ENCODE measurements around the gene ITIH1. TPM values are rescaled to one million over a fixed set of nuclear protein-coding genes. Genes with fewer than 3 reads are reported as not detected.

ITIH1 gene
- total and polyA plus RNA-seq, 2 experiments from 2014 or later: not detected

GRCh38 chr3:52779837-52780585, 2.6 kb downstream of the ITIH1 start:
- H3K4me2 ChIP-seq (ENCODE audit: unreplicated experiment): no peak overlapping the region
- H3K9ac ChIP-seq: no peak overlapping the region
- 0 out of 2 replicates have a peak, but pooled peaks cover 8% of the 10 kb centered on the region for H3K27me3 ChIP-seq (replicated peaks; ENCODE audit: insufficient read depth)
- no peaks in the 10 kb centered on the region for H3K79me2 ChIP-seq (ENCODE audit: insufficient read depth)
- no peaks in the 10 kb centered on the region for H4K20me1 ChIP-seq (ENCODE audit: insufficient read depth)
- WGBS, 2 experiments (ENCODE audit: low coverage in 1 of 2, low lambda C conversion rate in 2 of 2, missing lambda C conversion rate in 2 of 2): 52 to 60% methylated on average over 8 of the region's 8 CpGs
- H3K27ac ChIP-seq: no peak overlapping the region
- DNase-seq: no peak
- H3K36me3 ChIP-seq (ENCODE audit: low read depth): no peaks in the 10 kb centered on the region
- H3K9me2 ChIP-seq (ENCODE audit: insufficient read depth): no peaks in the 10 kb centered on the region
- H3F3A ChIP-seq (ENCODE audit: insufficient read depth): no peaks in the 10 kb centered on the region
- no peaks in the 10 kb centered on the region for H3K9me3 ChIP-seq (ENCODE audit: low read depth)
- H3K4me1 ChIP-seq (ENCODE audit: insufficient read depth): no peaks in the 10 kb centered on the region
- H3K4me3 ChIP-seq: no peak overlapping the region
- TF ChIP-seq EZH2 (IDR thresholded peaks at IDR 0.05; ENCODE audit: insufficient read depth, poor library complexity, severe bottlenecking) (no peak), EZH2phosphoT487 (IDR thresholded peaks at IDR 0.05; ENCODE audit: insufficient read depth, low read depth) (no peak)
- H2AFZ ChIP-seq: no peak overlapping the region
- in situ Hi-C loops (cut with MboI): no loop called here

DNA sequence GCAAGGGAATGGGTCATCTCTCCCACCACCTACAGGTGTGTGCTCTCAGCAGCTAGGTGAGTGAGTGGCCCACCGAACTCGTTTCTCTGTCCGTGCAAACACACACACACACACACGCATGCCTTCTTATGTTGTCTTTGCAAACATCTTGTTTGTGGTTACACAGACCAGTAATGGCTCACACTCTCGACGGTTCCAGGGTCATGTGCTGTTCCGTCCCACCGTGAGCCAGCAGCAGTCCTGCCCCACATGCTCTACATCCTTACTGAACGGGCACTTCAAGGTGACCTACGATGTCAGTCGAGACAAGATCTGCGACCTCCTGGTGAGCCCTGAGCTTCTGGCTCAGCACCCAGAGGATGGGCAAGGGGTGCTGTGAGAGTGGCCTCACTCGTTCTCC, 4.3 kb downstream of the ITIH1 start:
- 58% methylated on average over 13 of the region's 13 CpGs for WGBS, 2 experiments (ENCODE audit: low coverage in 1 of 2, low lambda C conversion rate in 2 of 2, missing lambda C conversion rate in 2 of 2)
- Histone ChIP-seq H3K9ac (no peak overlapping the region), H3K4me3 (no peak overlapping the region), H3K9me3 (ENCODE audit: low read depth) (no peaks in the 10 kb centered on the region), H4K20me1 (ENCODE audit: insufficient read depth) (no peaks in the 10 kb centered on the region), H3K27ac (no peak overlapping the region), H3K27me3 (replicated peaks; ENCODE audit: insufficient read depth) (0 out of 2 replicates have a peak, but pooled peaks cover 8% of the 10 kb centered on the region), H3K4me1 (ENCODE audit: insufficient read depth) (no peaks in the 10 kb centered on the region), H3F3A (ENCODE audit: insufficient read depth) (no peaks in the 10 kb centered on the region), H3K36me3 (ENCODE audit: low read depth) (no peaks in the 10 kb centered on the region), H3K9me2 (ENCODE audit: insufficient read depth) (no peaks in the 10 kb centered on the region), H3K4me2 (ENCODE audit: unreplicated experiment) (no peak overlapping the region), H3K79me2 (ENCODE audit: insufficient read depth) (no peaks in the 10 kb centered on the region), H2AFZ (no peak overlapping the region)
- in situ Hi-C loops (cut with MboI): no loop called here
- DNase-seq: no peak
- no peak for TF ChIP-seq EZH2 (IDR thresholded peaks at IDR 0.05; ENCODE audit: insufficient read depth, poor library complexity, severe bottlenecking)
- TF ChIP-seq EZH2phosphoT487 (IDR thresholded peaks at IDR 0.05; ENCODE audit: insufficient read depth, low read depth): no peak

GRCh38 chr3:52782412-52783210, 5.2 kb downstream of the ITIH1 start:
- Histone ChIP-seq H3K36me3 (ENCODE audit: low read depth) (no peaks in the 10 kb centered on the region), H3K4me2 (ENCODE audit: unreplicated experiment) (no peak overlapping the region), H2AFZ (no peak overlapping the region), H3K9me2 (ENCODE audit: insufficient read depth) (no peaks in the 10 kb centered on the region), H3F3A (ENCODE audit: insufficient read depth) (no peaks in the 10 kb centered on the region), H3K9me3 (ENCODE audit: low read depth) (no peaks in the 10 kb centered on the region), H3K27me3 (replicated peaks; ENCODE audit: insufficient read depth) (0 out of 2 replicates have a peak, but pooled peaks cover 8% of the 10 kb centered on the region), H3K4me3 (no peak overlapping the region), H3K4me1 (ENCODE audit: insufficient read depth) (no peaks in the 10 kb centered on the region), H3K79me2 (ENCODE audit: insufficient read depth) (no peaks in the 10 kb centered on the region), H4K20me1 (ENCODE audit: insufficient read depth) (no peaks in the 10 kb centered on the region), H3K9ac (no peak overlapping the region), H3K27ac (no peak overlapping the region)
- in situ Hi-C loops (cut with MboI): no loop called here
- TF ChIP-seq EZH2phosphoT487 (IDR thresholded peaks at IDR 0.05; ENCODE audit: insufficient read depth, low read depth) (no peak), EZH2 (IDR thresholded peaks at IDR 0.05; ENCODE audit: insufficient read depth, poor library complexity, severe bottlenecking) (no peak)
- no peak for DNase-seq
- WGBS, 2 experiments (ENCODE audit: low coverage in 1 of 2, low lambda C conversion rate in 2 of 2, missing lambda C conversion rate in 2 of 2): 50 to 61% methylated on average over 12 of the region's 12 CpGs

GRCh38 chr3:52783211-52783555, 5.8 kb downstream of the ITIH1 start:
- H3K4me3 ChIP-seq: no peak overlapping the region
- TF ChIP-seq EZH2 (IDR thresholded peaks at IDR 0.05; ENCODE audit: insufficient read depth, poor library complexity, severe bottlenecking) (no peak), EZH2phosphoT487 (IDR thresholded peaks at IDR 0.05; ENCODE audit: insufficient read depth, low read depth) (no peak)
- H3K36me3 ChIP-seq (ENCODE audit: low read depth): no peaks in the 10 kb centered on the region
- H3K9me3 ChIP-seq (ENCODE audit: low read depth): no peaks in the 10 kb centered on the region
- H3K4me1 ChIP-seq (ENCODE audit: insufficient read depth): no peaks in the 10 kb centered on the region
- H2AFZ ChIP-seq: no peak overlapping the region
- H4K20me1 ChIP-seq (ENCODE audit: insufficient read depth): no peaks in the 10 kb centered on the region
- WGBS, 2 experiments (ENCODE audit: low coverage in 1 of 2, low lambda C conversion rate in 2 of 2, missing lambda C conversion rate in 2 of 2): 36 to 40% methylated on average over 3 of the region's 3 CpGs
- no peaks in the 10 kb centered on the region for H3K79me2 ChIP-seq (ENCODE audit: insufficient read depth)
- H3K27me3 ChIP-seq (replicated peaks; ENCODE audit: insufficient read depth): 0 out of 2 replicates have a peak, but pooled peaks cover 8% of the 10 kb centered on the region
- no peak overlapping the region for H3K27ac ChIP-seq
- no peak for DNase-seq
- no peak overlapping the region for H3K9ac ChIP-seq
- no peaks in the 10 kb centered on the region for H3K9me2 ChIP-seq (ENCODE audit: insufficient read depth)
- in situ Hi-C loops (cut with MboI): no loop called here
- no peak overlapping the region for H3K4me2 ChIP-seq (ENCODE audit: unreplicated experiment)
- no peaks in the 10 kb centered on the region for H3F3A ChIP-seq (ENCODE audit: insufficient read depth)

Measured in GM23248 (cell line).